ENCODE results near the gene PADI6.
"Not testable (repeated sequence)": the region's sequence is repeated elsewhere in the genome, so short reads cannot be mapped to it uniquely, and the experiment has no call there.

Gene PADI6

DNA sequence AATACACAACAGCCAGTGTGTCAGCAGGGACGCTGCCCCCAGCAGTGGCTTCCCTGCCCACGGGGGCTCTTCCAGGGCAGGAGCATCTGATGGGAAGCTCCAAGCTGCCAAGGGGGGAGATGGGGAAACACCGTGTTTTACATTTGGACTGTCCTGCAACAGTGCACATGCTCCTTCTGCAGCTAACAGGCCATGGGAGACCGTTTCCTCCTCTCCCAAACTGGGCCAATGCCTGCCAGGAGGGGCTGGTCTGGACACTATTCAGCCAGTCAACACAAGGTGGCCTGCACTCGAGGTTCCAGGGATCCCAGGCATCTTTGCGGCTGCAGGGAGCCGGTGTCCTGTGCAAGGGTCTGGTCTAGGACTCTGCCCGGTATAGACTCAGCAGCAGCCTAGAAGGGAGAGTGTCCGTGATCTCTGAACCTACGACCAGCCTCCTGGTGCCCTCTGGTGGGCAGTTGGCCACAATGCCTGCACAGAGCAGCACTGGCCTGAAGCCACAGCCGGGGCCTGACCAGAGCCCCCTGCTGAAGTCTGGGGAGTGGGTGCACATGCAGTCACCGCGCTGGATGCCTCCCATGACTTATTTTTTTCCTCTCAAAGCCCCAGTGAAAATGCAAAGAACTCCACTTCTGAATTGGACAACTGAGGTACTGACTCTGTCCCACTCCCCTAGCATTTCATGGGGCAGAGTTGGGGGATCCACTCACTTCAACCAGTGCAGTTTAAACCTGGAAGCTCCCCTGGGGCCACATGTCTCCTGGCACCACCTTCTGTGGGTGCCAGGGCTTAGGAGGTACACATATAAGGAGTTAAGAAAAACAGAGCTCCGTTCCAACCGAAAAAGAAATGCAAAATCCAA, 34.1 kb downstream of the PADI6 start:
- peak; percentile 46 for DNase-seq

DNA sequence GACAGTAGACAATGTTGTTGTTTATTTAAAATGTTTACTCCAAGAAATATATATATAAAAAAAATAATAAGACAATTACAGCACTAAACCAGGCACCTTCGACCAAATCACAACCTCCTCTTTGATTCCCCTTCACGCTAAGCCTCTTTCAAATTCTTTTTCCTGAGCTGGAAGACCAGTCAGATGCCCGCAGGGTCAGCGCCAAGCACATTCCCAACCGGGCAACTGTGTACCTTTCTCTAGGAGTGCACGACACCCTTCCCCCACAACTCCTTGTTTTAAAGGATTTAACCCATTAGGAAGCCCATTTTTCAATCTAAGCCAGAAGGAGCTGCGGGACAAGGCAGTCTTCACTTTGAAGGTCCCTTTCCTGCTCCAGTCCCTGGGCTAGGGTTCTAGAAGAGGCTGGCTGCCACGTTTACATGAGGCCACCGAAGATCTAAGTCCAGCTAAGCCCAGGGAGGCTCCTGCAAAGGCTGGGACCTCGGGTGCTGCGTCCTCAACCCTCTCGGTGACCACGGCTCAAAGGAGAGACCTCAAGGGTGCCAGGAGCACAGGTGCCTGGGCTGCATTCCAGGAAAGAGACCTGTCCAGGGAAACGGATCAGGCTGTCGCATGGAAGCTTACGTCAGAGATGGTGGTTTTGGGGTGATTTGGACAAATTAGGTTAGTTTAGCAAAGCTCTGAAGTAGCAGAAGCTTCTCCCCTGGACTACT, 34.9 kb downstream of the PADI6 start:
- DNase-seq, result not testable (repeated sequence)

DNA sequence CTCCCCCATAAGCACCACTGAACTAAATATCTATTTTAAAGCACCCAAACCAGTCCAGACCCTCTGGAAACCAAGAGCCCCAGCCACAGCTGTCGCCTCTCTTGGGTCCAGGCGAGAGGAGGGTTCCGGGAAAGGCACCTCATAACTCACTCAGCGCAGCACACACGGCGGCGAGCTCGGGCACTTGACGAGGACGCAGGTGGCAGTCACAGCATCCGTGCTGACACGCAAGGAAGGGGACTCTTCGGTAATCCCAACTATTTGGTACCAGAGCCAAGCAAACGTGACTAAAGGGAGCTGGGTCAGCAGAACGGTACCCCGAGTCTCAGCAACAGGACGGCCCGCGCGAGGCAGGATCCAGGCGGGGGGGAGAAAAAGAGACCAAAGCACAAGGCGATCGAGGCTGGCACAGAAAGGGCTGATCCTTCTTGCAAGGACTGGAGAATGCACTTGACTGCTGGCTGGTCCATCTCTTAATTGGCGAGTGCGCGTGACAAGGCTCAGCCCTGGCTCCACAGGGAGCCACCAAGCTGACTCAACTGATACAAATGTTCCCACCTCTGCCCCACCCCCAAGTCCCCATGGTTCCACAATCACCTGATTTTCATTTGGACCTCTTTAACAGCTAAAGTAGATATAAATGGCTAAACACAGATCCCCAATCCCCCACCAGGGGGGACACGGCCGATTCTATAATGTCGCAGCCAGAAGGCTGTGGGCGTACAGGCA, 36.0 kb downstream of the PADI6 start:
- not testable (repeated sequence) for DNase-seq

DNA sequence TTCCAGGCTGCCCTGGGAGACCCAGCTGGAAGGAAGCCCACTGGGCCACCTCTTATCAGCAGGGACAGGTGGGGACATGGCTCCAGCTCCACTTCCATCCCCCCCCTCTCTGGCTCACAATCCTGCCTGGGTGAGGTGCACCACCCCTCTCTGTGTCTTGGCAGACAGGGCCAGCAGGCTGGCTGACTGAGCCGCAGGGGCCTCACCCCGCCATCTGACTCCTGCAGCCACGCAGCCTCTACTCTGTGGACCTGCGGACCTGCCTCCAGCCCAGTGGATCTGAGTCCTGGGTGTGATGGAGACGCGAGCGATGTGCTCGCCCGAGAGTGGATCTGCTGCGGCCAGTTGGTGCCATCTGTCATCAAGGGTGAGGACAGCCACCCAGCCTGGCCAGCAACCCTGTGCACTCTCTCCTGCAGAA, 37.4 kb downstream of the PADI6 start:
- no peak for DNase-seq

DNA sequence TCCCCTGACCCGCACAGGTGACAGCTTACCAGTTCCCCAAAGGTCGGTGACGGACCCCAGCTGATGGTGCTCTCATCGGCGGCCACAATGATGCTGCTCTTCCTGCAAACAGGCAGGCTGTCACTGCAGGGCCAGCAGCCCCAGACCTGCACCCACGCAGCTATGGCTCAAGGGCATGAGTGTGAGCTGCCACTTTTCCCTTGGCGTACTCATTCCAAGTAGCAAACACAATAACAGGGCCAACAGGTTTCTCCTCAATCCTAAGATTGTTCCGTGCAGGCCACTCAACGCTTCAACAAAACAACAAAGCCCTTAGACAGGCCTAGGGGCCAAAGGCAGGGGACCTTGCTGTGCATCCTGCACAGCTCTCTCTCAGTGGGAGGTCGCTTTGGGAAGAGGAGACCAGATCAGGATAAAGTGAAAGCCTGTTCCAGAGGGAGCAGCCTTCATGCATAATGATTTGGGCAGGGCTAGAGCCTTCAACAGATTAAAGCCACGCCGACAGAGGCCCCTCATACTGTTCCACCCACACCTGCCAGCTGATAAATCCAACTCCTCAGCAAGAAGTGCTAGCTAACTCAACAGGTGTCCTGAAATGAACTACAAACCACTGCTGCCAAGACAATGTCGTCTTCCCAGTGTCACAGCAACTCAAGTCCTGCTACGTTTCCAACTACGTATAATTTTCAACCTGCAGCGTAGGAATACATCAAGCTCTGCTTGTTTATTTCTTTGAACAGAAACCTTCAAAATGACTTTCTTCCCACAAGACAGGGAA, 40.3 kb downstream of the PADI6 start:
- DNase-seq, result no peak

DNA sequence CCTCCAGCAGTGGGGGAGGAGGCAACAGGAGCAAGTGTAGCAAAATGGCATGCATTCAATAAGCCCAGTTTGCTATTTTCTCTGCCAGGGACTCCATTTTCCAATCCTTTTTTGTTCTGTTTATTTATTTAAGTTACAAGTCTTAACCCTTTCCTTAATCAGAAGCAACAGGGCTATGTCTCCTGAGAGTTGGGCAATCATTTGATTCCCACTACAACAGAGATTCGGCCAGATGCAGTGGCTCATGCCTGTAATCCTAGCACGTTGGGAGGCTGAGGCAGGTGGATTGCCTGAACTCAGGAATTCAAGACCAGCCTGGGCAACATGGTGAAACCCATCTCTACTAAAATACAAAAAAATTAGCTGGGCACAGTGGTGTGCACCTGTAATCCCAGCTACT, 42.0 kb downstream of the PADI6 start:
- no peak for DNase-seq

DNA sequence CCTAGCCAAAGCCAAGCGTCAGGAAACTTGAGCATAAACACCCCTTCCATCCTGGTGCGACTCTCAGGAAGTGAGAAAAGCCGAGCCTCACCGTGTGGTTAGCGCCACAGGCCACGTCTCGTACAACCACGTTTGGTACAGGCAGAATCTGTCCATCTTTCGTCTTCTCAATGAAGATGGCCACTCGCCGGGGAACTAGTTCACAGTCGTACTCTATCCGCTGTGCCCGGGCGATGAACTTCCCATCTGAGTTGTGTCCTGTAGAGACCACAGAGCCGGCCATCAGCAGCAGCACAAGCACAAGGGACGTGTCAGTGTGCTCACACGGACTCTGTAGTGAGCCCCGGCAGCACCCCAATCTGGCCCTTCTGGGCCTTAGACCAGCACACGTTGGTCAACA, 44.4 kb downstream of the PADI6 start:
- no peak for DNase-seq

DNA sequence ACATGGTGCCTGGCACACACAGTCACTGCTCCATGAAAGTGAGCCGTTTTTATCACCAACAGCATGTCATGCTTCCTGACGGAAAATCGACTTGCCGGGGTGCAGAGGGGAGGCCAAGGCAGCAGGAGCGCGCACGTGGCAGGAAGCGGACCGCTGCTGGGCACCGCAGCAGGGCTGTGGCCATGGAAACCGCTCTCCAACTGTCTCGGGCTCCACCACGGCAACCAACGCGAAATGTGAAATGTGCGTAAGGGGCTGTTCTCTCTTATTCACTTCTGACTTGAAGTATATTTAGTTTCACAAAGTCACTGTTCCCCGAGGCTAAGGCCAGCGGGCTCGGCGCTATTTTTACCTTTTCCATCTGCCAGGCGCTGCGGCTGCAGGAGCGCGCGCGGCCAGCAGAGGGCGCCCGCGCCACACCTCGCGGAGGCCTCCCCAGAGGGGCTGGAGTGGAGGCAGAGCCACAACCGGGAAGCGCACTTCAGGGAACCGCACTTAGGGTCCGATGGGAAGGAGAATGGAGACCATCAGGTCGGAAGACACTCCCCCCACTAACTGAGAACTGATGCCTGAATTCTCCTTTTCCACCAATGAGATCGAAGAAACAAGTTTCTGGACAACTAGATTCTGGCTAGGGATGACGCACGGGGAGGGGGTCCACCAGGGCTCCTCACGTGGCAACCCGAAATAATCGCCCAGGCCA, 47.8 kb downstream of the PADI6 start:
- DNase-seq, result peak; percentile 73

DNA sequence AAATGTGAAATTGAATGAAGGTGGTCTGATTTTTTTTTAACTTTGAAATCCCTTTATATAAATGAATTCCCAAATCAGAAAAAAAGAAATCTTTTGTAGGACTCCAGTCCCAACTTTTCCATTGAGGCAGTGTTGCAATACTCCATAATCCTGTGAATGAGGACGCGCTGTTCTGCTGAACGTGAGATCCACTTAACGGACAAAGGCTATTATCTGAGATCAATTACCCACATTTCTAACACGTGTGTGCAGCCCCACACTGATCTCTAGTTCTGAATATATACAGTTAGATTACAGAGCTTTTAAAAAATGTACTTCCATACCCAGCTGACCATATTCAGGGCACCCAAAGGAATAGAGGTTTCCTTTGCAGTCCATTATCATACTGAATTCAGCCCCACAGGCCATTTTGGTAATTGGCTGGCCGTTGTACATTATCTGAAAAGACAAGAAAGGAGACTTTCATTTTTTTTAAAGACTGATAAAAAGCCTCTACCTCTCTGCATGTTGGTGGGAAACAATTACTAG, 48.5 kb downstream of the PADI6 start:
- no peak for DNase-seq

DNA sequence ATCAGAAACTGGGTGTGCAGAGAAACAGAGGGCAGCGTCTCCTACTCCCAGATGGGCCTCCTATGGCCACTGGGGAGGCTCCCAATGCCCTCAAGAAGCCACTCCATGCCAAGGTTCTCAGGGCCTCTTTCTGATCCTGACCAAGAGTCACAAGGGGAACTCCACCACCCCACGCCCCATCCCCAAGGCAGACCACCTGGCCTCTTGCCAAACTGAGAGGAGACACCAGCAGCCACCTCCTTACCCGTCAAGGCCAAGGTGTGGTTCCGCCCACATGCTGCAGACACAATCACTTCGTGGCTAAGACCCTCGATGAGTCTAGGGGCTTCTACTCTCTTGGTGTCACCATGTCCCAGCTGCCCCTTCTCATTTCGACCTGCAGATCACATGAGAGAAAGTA, 50.5 kb downstream of the PADI6 start:
- no peak for DNase-seq

DNA sequence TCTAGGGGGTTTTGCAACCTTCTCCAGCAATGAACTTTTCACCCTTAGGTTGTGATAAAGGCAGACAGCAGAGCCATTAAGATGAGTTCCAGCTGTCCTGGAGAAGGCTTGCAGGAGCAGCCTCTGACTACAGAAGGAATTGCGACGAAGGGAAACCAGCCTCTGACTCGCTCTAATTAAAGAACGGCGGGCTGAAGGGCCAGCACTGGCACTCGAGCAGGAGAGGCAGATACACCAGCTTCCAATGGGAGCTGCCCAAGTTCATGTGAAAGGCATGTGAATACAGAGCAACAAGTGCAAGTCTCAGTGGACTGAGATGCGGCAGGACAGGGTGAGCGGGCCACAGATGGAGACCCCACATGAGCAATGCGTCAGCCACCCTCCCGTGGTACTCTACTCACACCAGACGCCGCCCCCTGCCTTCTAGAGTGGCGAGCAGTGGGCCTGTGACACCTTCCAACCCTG, 51.8 kb downstream of the PADI6 start:
- no peak for DNase-seq

DNA sequence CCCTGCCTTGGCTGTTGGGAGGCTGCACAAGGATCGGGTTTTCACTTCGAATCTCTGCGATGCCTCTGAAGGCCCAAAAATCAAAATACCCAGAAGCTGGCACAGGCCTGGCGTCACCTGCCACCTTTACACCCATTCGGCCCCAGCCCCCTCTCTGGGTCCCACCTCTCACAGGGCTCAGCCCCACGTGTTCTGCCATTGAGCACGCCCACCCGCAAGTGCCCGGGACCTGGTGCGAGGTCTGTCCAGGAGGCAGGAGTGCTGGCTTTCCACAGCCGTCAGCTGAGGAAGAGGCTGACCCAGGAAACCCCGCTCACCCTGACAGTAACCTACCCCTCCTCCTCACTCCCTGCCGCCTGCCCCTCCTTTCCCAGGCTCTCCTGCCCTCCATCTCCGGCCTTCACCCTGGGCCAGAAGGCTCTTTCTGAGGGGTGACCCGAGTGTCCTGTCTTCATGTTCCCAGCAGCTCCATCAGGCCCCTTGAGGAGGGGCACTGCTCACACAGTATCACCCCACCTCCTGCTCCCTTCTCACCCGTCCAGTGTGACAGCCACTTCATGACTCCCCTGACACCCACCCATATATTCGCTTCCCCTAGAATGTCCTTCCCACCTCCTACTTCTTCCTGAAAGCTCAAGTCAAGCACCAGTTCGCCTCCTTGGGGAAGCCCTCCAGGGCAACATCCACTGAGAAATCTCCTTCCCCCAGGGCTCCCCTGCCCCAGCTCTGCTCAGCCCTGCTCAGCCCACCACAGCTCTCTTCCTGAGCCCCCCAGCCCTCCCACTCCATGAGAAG, 54.0 kb downstream of the PADI6 start:
- DNase-seq, result no peak

DNA sequence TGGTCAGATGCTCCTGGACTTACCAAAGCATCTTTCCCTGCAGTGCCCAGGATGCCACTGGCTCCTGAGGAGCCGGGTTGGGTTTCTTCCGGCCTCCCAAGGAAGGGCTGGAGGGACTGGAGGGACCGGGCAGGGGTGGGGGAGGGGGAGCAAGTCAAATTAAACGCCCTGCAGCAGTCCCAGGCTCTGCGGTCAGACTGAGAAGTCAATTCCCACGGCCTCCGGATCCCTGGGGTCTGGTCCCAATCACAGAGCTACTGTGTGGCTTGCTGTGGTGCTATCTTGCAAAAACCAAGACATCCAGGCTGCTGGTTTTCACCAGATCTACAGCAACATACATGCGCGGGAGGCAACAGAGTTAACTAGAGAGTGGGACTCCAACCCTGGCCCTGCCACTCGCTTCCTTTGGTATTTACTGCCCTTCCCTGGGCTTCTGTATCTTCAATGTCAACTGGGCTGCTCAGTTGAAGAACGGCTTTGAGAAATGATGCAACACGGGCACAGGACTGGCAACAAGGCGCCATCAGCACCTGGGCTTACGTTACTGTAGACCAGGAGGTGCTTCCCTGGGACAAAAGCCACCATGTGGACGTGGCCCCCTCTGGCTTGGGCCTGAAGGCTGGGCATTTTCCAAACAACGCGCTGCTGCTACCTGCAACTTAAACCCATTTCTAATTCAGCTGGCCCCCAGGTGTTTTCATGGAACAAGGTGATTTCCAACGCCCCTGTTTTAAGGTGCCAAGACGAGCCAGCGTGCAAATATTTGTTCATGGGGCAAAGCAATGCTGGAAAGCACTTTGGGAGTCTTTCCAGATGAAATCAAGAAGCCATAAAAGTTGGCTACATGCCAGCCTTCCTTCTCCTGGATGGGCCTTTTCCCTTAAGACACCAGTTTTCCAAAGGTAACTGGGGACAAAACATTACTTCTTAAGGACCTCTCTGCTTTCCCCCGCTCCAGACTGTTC, 56.0 kb downstream of the PADI6 start:
- no peak for DNase-seq

DNA sequence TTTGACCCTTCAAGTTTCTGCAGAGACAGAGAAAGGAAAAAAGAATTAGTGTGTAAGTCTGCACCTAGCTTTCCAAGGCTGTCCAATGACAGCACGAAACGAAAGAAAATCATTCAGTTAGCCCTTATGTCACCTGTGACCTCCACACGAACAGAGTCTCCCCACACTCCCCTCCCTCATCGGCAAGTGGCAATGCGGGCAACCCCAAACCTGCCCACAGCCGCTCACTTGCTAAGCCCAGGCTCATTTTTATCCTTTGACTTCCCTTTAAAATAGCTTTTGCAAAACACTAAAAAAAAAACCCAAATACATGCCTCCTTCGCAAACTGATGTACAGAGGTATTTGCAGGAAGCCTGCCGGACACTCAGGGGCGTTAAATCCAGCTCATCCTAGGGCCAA, 57.2 kb downstream of the PADI6 start:
- DNase-seq, result no peak

DNA sequence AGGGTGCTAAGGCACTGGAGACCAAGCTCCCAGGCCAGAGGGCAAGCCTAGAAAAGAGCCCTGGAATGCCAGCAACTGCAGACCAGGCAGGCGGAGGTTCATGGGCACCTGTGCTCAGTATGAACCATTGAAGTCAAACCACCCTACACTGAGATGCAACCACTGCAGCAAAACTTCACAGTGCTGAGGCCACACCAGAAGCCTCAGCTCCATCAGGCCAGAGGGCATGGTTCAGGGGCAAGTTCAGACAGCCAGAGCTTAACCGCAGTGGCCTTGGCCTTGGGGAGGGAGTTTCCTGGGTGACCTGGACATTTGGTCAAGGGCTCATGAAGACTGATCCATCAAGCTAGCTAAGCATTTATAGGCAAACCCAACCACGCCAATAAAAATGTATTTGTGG, 60.4 kb downstream of the PADI6 start:
- DNase-seq, result no peak

DNA sequence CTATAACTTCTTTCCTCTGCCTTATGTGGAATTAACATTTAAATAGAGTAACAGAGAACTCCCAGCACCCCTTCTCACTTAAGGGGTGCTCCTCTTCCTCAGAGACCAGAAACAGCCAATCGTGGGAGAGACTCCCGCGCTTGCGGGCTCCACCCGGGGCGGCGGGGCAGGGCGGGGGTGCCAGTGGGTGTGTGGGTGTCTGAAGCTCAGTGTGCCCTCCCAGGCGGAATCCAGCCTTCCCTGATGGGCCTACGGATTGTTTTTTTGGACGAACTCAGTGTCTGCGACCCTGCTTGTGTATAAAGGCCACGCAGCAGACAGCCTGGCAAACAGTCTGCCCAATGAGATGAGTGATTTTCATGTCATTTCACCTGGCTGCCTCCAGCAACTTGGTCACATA, 61.3 kb downstream of the PADI6 start:
- no peak for DNase-seq

DNA sequence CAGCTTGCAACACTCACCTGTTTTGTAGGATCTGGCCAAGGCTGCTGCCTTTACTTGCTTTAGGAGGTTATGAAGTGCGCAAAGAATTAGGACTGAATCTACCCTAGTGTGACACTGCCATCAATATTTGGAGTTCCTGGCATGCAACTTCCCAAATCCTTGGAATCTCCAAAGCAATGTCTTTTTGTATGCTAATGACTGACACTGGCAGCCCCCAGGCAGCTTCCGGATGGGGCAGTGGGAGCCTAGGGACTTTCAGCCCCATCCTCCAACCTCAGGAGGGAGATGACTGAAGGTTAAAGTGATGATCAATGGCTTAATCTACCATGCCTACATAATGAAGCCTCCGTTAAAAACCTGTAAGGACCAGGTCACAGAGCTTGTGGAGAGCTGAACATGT, 62.0 kb downstream of the PADI6 start:
- DNase-seq, result no peak

DNA sequence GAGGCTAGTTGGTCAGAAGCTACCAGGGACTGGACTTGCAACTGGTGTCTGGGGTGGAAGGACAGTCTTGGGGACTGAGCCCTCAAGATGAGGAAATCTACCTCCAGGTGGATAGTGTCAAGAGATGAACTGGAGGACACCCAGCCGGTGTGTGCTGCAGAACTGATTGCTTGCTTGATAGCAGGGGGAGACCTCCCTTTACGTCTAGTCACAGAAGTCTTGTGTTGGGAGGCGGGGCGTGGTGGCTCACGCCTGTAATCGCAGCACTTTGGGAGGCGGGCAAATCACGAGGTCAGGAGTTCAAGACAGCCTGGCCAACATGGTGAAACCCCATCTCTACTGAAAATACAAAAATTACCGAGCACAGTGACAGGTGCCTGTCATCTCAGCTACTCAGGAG, 62.6 kb downstream of the PADI6 start:
- no peak for DNase-seq

DNA sequence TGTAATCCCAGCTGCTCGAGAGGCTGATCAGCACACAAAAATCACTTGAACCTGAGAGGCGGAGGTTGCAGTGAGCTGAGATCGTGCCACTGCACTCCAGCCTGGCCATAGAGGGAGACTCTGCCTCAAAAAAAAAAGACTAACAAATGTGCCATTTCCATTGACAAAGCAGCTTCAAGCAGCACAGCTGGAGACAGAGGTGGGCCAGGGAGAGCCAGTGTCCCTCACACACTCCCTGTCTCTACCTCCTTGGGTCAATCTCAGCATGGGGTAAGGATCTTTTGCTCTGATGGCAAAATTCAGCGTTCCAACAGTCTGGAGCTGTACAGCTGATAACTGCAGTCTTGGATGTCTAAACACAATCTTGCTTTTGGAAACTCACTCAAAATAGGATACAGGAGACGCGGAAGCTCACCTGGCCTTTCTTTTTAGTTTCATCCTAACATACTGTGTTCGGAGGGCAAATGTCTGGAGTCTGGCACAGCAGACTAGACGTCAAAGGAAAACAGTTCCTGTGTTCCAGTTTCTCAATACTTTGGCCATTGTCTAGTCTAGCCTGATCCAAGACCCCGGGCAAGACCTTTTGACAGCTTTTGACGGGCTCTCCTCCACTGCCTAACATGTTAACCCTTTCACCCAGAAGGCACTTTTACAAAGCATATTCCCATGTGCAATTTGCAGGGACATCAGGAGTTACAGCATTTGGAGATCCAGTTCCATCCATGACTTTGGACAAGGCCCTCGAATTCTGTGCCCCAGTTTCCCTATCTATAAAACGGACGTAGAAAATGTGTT, 64.6 kb downstream of the PADI6 start:
- no peak for DNase-seq
